ENCODE results near the gene RPN2. TPM values are rescaled to one million over a fixed set of nuclear protein-coding genes. Genes with fewer than 3 reads are reported as not detected.
"Not testable (repeated sequence)": the region's sequence is repeated elsewhere in the genome, so short reads cannot be mapped to it uniquely, and the experiment has no call there.

Gene RPN2
- 100 to 1,000 TPM in 1 of 3 donors, 10 to 100 TPM in 2; 58.0 to 135 (median 79.1) TPM for polyA plus RNA-seq

DNA sequence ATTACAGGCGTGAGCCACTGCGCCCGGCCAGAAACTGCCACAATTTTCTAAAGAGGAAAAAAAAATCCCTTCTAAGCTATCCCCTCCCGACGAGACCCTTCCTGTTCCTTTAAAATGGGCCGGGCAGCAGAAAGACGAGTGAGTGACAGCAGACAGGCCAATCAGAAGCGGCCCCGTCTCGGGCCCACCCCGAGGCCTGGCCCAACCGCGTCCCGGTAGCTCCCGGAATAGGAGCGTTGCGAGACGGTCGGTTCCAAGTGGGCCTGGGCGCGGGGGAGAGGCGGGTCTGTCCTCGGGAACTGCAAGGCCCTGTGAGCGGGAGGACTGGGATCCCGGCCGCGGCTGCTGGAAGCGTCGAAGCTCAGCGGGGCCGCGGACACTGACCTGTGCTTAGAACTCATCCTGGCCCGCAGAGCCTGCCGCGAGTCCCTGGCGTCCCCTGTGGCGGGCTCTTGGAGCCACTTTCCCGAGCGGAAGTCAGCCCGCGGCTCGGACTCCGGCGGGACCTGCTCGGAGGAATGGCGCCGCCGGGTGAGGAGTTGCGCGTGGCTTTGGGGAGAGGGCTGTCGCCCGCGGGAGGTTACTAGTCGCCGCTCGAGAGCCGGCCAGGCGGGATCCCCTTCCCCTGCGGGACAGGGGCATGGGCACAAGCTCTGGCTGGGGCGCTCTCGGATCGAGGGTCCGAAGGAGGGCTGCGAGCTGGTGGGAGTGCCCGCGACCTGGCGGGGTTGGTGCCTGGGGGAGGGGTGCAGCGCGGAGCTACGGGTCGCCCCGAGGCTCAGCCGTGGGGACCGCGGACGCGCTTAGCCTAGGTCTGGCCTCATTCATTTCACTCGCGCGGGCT, at the start of gene RPN2, which contains the start of gene MROH8:
TSS of gene RPN2 (plus strand) at position 492 of the 844 bp plus-strand sequence. CDS start at position 519, 27 bp downstream.
TSS of gene MROH8 (minus strand) at position 710 of the 844 bp plus-strand sequence.
- 0 to 1% (median 1%) methylated on average over 59 to 78 of the region's 80 CpGs for WGBS, 3 donors
- H3K27ac ChIP-seq (ENCODE audit: low read depth, low read length), result peak within 1 kb of the TSS; percentile 98

DNA sequence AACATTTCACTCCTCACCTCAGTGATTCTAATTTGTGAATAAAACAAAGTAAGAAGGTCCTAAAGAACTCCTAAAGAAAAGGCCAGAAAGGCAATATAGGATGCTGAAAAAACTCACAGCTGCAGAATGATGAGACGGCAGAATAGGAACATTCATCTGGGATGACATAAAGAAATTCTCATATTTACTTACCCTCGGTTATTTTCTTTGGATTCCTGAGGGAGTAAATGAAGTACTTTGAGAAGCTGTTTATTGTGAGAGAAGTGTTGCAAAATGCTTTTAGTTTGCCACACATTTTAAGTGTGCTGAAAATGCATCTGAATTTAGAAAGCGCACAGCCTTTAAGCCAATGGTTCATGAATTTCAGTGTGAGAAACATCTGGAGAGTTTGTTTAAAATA, 47.6 kb upstream of the RPN2 start:
- 74 to 77% (median 75%) methylated on average over 3 of the region's 3 CpGs for WGBS, 3 donors

DNA sequence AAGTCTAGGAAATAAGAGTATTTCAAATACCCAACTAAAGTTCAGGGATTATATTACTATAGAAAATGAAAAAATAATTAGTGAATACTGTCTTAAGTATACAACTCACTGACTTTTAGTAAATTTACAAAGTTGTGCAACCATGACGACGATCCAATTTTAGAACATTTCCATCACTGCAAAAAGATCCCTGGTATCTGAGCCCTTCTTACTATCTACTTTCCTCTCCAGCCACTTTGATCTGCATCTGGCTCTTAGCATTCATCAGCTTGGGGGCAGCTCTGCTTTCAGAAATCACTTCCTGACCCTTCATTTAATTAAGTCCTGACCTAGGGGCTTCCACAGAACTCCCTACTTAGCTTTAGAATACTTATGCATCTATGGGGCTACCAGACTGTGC, 45.2 kb upstream of the RPN2 start:
- WGBS, 3 donors, result 96 to 100% (median 96%) methylated on average over 2 of the region's 2 CpGs
- H3K27ac ChIP-seq (ENCODE audit: low read depth, low read length), result no peak overlapping the region

More for the DNA sequence above, 47.6 kb upstream of the RPN2 start:
- H3K27ac ChIP-seq (ENCODE audit: low read depth, low read length), result no peak overlapping the region

DNA sequence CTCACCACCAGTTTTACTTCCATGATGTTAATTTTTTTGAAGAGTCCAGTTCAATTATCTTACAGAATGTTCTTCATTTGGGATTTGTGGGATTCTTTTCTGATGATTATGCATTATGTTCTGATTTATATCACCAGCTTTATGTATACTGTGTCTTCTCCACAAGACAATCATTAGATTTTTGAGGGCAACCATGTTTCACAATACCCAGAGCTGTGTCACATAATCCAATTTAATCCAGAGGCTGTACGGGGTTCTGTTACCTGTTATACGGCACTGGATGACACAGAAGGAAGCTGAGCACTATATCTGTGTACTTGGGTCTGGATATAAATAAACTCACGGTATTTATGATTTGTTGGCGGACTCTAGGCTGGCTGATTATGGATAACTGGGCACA, 41.6 kb upstream of the RPN2 start:
- no peak overlapping the region for H3K27ac ChIP-seq (ENCODE audit: low read depth, low read length)
- 92 to 95% (median 94%) methylated on average over 4 of the region's 4 CpGs for WGBS, 3 donors

DNA sequence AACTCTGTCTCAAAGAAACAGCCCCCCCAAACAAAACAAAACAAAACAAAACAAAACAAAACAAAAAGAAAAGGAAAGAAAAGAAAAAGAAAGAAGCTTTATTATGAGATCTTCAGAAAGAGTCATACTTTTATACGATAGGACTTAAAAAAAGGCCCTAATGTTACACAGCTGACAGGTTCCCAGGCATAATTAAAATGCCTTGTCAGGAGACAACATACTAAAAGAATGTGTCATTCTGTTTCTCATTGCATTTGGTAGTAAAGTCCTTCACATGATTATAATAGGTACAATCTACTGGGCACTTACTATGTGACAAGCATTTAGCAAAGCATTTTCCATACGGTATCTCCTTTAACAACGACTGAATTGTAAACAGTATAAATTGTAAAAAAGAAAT, 36.4 kb upstream of the RPN2 start:
- WGBS, 3 donors, result 54 to 94% (median 91%) methylated on average over 3 of the region's 3 CpGs
- H3K27ac ChIP-seq (ENCODE audit: low read depth, low read length), result no peak overlapping the region

DNA sequence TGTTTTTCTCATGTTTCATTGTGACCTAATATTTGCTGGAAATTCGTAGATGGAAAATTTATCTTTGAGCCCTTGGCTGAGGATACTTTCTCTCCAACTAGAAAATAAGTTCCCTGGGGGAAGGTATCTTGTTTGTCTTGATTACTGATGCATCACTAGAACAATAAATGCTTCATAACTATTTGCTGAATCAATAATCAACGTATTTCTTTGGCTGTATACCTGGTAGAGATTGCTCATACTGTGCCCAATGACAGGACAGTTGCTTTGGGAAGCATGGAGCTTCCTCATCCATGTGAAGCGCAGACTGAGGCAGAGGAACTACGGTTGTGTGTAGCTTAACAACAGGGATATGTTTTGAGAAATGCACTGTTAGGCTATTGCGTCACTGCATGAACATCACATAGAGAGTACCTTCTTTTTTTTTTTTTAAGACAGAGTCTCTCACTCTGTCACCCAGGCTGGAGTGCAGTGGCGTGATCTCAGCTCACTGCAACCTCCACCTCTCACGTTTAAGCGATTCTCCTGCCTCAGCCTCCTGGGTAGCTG, 34.2 kb upstream of the RPN2 start:
- no peak overlapping the region for H3K27ac ChIP-seq (ENCODE audit: low read depth, low read length)
- WGBS, 3 donors, result 79 to 92% (median 87%) methylated on average over 8 of the region's 8 CpGs

DNA sequence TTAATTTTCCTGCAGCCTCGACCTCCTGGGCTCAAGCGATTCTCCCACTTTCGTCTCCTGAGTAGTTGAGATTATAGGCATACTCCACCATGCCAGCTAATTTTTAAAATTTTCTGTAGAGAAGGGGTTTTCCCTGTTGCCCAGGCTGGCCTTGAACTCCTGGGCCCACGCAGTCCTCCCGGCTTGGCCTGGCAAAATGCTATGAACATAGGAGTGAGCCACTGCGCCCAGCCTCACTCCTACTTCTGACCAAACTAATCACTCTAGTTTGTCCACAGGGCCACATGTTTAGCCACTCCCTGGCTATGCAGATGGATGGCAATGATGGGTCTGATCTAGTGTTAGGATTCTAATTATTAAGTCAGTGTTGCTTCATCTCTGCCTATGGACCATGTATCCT, 31.9 kb upstream of the RPN2 start:
- WGBS, 3 donors, result 92 to 98% (median 96%) methylated on average over 6 of the region's 6 CpGs
- no peak overlapping the region for H3K27ac ChIP-seq (ENCODE audit: low read depth, low read length)

DNA sequence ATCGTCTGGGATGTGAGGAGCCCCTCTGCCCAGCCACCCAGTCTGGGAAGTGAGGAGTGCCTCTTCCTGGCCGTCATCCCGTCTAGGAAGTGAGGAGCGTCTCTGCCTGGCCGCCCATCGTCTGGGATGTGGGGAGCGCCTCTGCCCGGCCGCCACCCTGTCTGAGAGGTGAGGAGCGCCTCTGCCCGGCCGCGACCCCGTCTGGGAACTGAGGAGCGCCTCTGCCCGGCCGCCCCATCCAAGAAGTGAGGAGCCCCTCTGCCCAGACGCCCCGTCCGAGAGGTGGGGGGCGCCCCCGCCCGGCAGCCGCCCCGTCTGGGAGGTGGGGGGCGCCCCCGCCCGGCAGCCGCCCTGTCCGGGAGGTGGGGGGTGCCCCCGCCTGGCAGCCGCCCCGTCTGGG, 28.3 kb upstream of the RPN2 start:
- 98 to 99% (median 98%) methylated on average over 22 to 33 of the region's 33 CpGs for WGBS, 3 donors

DNA sequence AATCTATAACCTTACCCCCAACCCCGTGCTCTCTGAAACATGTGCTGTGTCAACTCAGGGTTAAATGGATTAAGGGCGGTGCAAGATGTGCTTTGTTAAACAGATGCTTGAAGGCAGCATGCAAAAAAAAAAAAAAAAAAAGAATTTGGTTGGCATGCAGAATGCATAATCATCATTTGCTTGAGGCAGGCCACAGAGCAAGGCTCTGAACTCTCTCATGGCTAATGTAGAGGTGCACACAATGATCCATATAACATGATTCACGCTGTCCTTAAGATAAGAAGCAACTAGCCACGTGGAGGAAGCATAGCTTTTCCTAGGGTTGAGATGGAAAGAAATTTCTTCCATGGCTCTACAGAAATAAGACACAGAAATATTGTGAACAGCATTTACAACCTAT, 27.6 kb upstream of the RPN2 start:
- 89 to 93% (median 90%) methylated on average over 2 to 3 of the region's 4 CpGs for WGBS, 3 donors
- H3K27ac ChIP-seq (ENCODE audit: low read depth, low read length), result no peak overlapping the region

More for the DNA sequence above, 28.3 kb upstream of the RPN2 start:
- H3K27ac ChIP-seq (ENCODE audit: low read depth, low read length), result not testable (repeated sequence)

DNA sequence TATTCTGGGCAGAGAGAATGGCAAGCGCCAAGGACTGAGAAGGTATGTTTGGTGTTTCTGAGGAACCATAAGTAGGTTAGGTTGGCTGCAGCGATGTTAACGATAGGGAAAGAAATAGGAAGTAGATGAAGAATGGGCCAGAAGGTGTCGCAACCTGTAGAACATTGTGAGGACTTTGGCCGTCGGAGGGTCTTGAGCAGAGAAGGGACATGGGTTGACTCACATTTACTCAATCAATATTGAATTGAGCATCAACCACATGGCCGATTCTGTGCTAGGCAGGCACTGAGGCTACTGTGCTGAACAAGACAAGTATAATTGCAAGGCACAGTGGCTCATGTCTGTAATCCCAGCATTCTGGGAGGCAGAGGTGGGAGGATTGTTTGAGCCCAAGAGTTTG, 26.8 kb upstream of the RPN2 start:
- 71 to 94% (median 88%) methylated on average over 7 of the region's 7 CpGs for WGBS, 3 donors
- H3K27ac ChIP-seq (ENCODE audit: low read depth, low read length), result no peak overlapping the region

DNA sequence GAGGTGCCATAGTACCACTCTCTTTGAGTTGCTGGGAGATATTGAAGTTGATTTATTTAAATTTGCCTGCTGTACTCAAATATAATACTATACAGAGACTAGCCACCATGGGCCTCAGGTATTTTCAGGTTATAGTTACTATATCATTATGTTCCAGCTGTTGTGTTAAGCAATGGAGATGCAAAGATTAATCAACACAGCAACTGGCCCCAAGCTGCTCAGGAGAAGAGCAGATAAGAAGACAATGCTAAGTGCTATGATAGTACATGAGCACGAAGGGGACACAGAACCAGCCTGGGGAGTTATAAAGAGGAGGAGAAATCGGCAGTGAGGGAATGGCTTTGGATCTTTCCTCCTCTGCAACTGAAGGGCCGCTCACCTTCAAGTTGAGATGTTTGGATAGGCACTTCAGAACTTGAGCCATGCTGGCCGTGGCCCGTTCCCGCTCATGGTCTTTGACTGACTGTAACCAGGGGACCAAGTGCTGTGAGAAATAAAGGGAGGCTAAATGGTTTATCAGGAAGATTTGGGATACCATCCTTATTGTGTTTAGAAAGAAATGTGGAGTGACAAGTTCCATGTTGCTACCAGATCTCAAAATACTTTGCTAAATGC, 24.3 kb upstream of the RPN2 start:
- H3K27ac ChIP-seq (ENCODE audit: low read depth, low read length), result no peak overlapping the region
- 91 to 95% (median 95%) methylated on average over 6 of the region's 6 CpGs for WGBS, 3 donors

DNA sequence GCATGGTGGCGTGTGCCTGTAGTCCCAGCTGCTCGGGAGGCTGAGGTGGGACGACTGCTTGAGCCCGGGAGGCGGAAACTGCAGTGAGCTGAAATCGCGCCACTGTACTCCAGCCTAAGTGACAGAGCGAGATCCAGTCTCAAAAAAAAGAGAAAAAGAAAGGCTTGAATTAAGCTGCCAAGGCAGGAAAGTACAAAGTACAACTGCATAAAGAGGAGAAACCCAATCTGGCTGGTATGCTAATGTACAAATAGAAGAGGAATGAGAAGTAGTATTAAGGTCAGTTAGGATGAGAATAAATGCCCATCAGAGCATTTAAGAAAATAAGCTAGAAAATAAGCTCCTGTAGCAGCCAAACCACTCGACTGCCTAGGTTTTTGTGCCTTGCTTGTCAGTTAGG, 23.1 kb upstream of the RPN2 start:
- 93 to 94% (median 94%) methylated on average over 9 of the region's 9 CpGs for WGBS, 3 donors

DNA sequence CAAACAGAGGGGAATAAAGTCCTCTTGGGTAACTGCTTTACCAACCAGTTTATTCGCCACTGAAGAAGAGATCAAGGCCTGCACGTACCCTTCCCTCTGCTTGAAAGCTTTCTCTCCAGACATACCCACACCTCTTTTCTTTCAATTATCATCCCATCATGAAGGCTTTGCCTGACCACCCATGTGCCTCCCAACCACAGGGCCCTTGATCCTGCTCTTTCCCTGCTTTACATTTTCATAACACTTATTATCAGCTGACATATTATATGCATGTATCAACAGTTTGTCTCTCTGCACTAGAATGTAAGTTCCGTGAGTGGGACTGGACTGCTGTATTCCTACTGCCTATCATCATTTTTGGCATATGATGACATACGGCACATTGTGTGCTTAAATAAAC, 20.9 kb upstream of the RPN2 start:
- 95 to 96% (median 96%) methylated on average over 4 of the region's 4 CpGs for WGBS, 3 donors

More for the DNA sequence above, 23.1 kb upstream of the RPN2 start:
- H3K27ac ChIP-seq (ENCODE audit: low read depth, low read length), result no peak overlapping the region

DNA sequence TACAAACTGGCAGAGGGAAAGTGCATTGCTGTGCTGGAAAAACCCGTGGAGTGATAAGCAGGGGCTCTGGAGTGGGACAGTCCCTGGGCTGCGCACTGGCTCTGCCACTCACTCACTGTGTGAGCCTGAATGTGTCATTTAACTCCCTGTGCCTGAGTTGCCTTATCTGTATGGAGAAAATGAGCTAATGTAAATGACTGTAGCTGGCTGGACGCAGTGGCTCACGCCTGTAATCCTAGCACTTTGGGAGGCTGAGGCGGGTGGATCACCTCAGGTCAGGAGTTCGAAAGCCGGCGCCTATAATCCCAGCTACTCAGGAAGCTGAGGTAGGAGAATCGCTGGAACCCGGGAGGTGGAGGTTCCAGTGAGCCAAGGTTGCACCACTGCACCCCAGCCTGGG, 18.4 kb upstream of the RPN2 start:
- WGBS, 3 donors, result 82 to 89% (median 87%) methylated on average over 10 of the region's 10 CpGs
- H3K27ac ChIP-seq (ENCODE audit: low read depth, low read length), result no peak overlapping the region

More for the DNA sequence above, 20.9 kb upstream of the RPN2 start:
- no peak overlapping the region for H3K27ac ChIP-seq (ENCODE audit: low read depth, low read length)

DNA sequence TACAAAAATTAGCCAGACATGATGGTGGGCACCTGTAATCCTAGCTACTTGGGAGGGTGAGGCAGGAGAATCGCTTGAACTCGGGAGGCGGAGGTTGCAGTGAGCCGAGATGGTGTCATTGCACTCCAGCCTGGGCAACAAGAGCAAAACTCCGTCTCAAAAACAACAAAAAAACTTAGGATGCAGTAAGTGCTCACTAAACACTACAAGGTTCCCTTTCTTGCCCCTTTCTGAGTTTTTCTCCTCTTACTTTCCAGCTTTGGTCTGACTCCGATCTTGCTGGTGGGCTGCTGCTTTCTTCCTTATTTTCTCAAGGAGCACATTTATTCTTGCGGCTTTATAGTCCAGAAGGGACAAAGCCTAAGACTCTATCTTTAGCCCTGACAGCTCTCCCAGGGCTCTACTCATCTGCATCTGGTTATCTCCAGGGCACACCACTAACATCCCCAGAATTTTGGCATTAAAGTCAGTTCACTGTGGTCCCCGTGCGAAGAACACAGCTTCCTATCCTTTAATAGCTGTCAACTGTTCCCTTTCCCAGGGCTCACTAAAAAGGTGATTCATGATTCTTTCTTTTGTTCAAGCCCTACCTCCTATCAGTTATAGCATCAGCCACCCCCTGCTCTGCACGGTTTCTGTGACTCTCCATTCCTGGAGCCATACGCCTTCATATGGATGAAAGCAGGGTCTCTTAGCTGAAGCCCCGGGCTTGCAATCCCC, 17.1 kb upstream of the RPN2 start:
- no peak overlapping the region for H3K27ac ChIP-seq (ENCODE audit: low read depth, low read length)
- 74 to 79% (median 76%) methylated on average over 12 of the region's 12 CpGs for WGBS, 3 donors

DNA sequence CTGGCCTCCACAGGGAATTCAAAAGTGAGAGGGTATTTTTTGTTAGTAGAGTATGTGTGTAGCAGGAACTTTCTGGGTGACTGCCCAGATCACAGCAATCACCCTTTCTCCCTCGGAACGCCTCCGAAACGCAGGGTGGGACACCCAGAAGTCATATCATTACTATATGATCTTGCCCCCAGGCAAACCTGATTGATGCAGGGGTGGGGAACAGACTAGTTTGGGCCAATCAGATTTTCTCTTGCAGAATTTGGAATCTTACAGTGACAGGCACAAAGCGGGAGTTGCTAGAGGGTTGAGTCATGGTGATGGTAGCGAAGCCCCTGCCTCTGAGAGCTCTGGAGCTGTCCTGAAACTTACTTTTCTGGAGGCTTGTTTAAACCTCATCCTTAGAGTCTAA, 16.5 kb upstream of the RPN2 start:
- WGBS, 3 donors, result 63 to 74% (median 71%) methylated on average over 6 of the region's 6 CpGs
- H3K27ac ChIP-seq (ENCODE audit: low read depth, low read length), result no peak overlapping the region

DNA sequence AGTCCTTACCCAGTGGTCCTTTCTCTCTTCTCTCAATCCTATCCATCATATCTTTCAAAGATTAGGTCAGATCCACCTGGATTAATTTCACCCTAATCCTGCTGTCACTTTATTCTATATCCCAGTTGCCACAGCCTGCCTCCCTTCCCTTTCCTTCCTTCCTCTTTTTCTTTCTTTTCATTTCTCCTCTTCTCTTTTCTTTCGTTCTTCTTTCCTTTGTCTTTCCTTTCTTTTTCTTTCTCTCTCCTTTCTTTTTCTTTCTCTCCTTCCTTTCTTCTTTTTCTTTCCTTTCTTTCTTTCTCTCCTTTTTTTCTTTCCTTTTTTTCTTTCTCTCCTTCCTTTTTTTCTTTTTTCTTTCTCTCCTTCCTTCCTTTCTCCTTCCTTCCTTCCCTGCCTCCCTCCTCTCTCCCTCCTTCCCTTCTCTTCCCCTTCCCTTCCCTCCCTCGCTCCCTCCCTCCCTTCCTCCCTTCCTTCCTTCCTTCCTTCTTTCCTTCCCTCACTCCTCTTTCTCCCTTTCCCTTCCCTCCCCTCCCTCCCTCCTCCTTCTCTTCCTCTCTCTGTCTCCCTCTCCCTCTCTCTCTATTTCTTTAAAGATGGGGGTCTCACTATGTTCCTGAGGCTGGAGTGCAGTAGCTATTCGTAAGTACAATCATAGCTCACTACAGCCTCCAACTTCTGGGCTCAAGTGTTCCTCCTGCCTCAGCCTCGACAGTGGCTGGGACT, 15.1 kb upstream of the RPN2 start:
- H3K27ac ChIP-seq (ENCODE audit: low read depth, low read length), result no peak overlapping the region
- WGBS, 3 donors, result 78 to 90% (median 85%) methylated on average over 4 of the region's 4 CpGs

DNA sequence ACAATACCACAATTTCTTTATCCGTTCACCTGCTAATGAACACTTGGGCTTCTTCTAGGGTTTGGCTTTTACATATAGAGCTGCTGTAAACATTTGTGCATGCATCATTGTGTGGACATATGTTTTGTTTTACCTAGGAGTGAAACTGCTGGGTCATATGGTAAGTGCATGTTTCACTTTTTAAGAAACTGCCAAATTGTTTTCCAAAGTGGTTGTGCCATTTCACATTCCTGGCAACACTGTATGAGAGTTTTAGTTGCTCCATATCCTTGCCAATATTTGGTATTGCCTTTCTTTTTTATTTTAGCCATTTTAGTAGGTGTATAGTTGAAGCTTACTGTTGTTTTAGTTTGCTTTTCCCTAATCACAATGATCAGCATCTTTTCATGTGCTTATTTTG, 14.1 kb upstream of the RPN2 start:
- H3K27ac ChIP-seq (ENCODE audit: low read depth, low read length), result no peak overlapping the region
- WGBS, 3 donors, result 96 to 100% (median 97%) methylated on average over 1 of the region's 1 CpG

Data from adipose tissue (tissue), 3 donors.